Measurements from ENCODE around the gene MLH1.
A peak's percentile ranks its signal among the peaks of the same experiment; 100 is the strongest.

MLH1 gene

DNA sequence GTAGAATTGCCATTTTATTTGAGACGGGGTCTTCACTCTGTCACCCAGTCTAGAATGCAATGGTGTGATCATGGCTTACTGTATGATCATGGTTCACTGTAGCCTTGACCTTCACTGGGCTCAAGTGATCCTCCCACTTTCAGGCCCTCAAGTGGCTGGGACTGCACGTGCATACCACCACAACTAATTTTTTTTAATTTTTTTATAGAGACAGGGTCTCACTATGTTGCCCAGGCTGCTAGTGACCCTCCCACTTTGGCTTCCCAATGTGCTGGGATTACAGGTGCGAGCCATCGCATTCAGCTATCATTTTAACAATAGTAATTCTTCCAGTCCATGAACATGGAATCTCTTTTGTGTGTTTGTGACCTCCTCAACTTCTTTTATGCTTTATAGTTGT lies 12.3 kb upstream of the MLH1 start:
- Histone ChIP-seq H3K4me3 (ENCODE audit: insufficient read length, low read depth) (no peak overlapping the region), H3K9me3 (ENCODE audit: insufficient read depth, low read length) (no peaks in the 10 kb centered on the region), H3K4me1 (ENCODE audit: insufficient read depth, insufficient read length) (no peaks in the 10 kb centered on the region), H3K27me3 (ENCODE audit: insufficient read depth, insufficient read length) (no peaks in the 10 kb centered on the region), H3K36me3 (ENCODE audit: insufficient read depth, insufficient read length, low read length) (peaks cover 35% of the 10 kb centered on the region), H3K9ac (ENCODE audit: insufficient read length, low read depth) (no peak overlapping the region)
- TF ChIP-seq SUZ12 (IDR thresholded peaks at IDR 0.05; ENCODE audit: extremely low read depth, insufficient read depth, insufficient read length) (no peak), YY1 (IDR thresholded peaks at IDR 0.05; ENCODE audit: insufficient read depth, insufficient read length) (no peak), ZNF274 (IDR thresholded peaks at IDR 0.05; ENCODE audit: low read depth, low read length) (no peak)
- no peak for DNase-seq (ENCODE audit: low read depth, low spot score)

DNA sequence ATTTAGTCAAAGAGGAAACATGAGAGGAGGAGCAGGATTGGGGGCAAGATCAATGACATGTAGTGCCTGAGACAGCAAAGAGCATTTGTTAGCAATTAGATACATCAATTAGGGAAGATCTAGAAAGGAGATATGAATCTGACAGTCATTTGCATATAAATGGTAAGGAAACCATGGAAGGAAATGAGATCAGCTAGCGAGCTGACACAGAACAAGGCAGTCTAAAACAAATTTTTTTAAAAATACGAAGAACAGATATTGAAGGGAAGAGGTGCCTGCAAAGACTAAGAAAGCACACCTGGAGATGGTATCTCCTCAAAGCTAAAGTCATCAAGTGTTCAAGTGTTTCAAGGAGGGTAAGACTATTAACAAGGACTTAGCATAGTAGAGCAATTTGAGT lies 5.0 kb upstream of the MLH1 start:
- peaks cover 10% of the 10 kb centered on the region; the same call in 1 of the 2 replicates for H3K9me3 ChIP-seq (ENCODE audit: insufficient read depth, low read length)
- no peak for TF ChIP-seq SUZ12 (IDR thresholded peaks at IDR 0.05; ENCODE audit: extremely low read depth, insufficient read depth, insufficient read length)
- no peak for TF ChIP-seq YY1 (IDR thresholded peaks at IDR 0.05; ENCODE audit: insufficient read depth, insufficient read length)
- no peak for TF ChIP-seq ZNF274 (IDR thresholded peaks at IDR 0.05; ENCODE audit: low read depth, low read length)
- H3K36me3 ChIP-seq (ENCODE audit: insufficient read depth, insufficient read length, low read length), result peaks cover 84% of the 10 kb centered on the region
- no peak overlapping the region for H3K4me3 ChIP-seq (ENCODE audit: insufficient read length, low read depth)
- H3K27me3 ChIP-seq (ENCODE audit: insufficient read depth, insufficient read length), result no peaks in the 10 kb centered on the region
- H3K9ac ChIP-seq (ENCODE audit: insufficient read length, low read depth), result no peak overlapping the region
- no peaks in the 10 kb centered on the region for H3K4me1 ChIP-seq (ENCODE audit: insufficient read depth, insufficient read length)
- DNase-seq (ENCODE audit: low read depth, low spot score), result no peak

DNA sequence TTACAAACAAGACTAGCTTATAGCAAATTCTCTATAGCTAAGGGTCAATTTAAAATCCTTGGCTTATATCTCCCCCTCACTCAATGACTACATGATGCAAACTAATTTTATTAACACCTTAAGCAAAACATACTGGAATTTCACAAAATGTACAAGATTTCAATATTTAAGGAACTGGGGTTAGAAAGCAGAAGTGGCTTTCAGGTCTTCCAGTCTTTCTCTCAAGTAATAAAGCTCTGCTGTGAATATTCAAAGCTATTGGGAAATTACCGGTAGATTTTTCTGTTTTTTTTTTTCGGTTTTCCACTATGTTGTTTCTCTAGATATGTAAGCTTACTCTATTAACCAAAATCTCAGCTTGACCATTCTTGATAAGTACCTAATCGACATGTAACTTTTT lies 4.3 kb upstream of the MLH1 start:
- no peak overlapping the region for H3K4me3 ChIP-seq (ENCODE audit: insufficient read length, low read depth)
- no peak overlapping the region for H3K9ac ChIP-seq (ENCODE audit: insufficient read length, low read depth)
- no peaks in the 10 kb centered on the region for H3K4me1 ChIP-seq (ENCODE audit: insufficient read depth, insufficient read length)
- H3K27me3 ChIP-seq (ENCODE audit: insufficient read depth, insufficient read length), result no peaks in the 10 kb centered on the region
- H3K36me3 ChIP-seq (ENCODE audit: insufficient read depth, insufficient read length, low read length), result peaks cover 79% of the 10 kb centered on the region
- no peak for TF ChIP-seq YY1 (IDR thresholded peaks at IDR 0.05; ENCODE audit: insufficient read depth, insufficient read length)
- TF ChIP-seq SUZ12 (IDR thresholded peaks at IDR 0.05; ENCODE audit: extremely low read depth, insufficient read depth, insufficient read length), result no peak
- no peak for TF ChIP-seq ZNF274 (IDR thresholded peaks at IDR 0.05; ENCODE audit: low read depth, low read length)
- H3K9me3 ChIP-seq (ENCODE audit: insufficient read depth, low read length), result peaks cover 10% of the 10 kb centered on the region; the same call in 1 of the 2 replicates
- DNase-seq (ENCODE audit: low read depth, low spot score), result no peak

DNA sequence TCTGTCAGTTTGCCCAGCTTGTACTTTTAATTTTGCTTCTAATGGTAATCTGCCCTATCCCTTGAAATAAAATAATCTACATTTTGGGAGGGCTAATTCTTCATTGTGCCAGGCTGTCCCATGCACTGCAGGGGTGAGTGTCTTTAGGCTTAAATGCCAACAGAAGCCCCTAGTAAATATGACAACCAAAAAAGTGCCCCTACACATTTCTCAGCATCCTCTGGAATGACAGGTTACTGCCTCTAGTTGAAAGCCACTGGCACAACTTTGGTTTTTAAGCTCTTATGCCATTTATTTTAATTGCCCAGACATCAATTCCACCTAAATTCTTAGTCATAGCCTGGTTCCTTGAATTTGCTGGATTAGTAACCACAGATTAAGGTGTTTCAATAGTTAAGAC lies 3.8 kb upstream of the MLH1 start:
- TF ChIP-seq YY1 (IDR thresholded peaks at IDR 0.05; ENCODE audit: insufficient read depth, insufficient read length), result no peak
- no peak for TF ChIP-seq SUZ12 (IDR thresholded peaks at IDR 0.05; ENCODE audit: extremely low read depth, insufficient read depth, insufficient read length)
- TF ChIP-seq ZNF274 (IDR thresholded peaks at IDR 0.05; ENCODE audit: low read depth, low read length), result no peak
- Histone ChIP-seq H3K9ac (ENCODE audit: insufficient read length, low read depth) (no peak overlapping the region), H3K4me3 (ENCODE audit: insufficient read length, low read depth) (no peak overlapping the region), H3K4me1 (ENCODE audit: insufficient read depth, insufficient read length) (no peaks in the 10 kb centered on the region), H3K27me3 (ENCODE audit: insufficient read depth, insufficient read length) (no peaks in the 10 kb centered on the region), H3K9me3 (ENCODE audit: insufficient read depth, low read length) (peaks cover 10% of the 10 kb centered on the region; the same call in 1 of the 2 replicates), H3K36me3 (ENCODE audit: insufficient read depth, insufficient read length, low read length) (peaks cover 74% of the 10 kb centered on the region)
- no peak for DNase-seq (ENCODE audit: low read depth, low spot score)

DNA sequence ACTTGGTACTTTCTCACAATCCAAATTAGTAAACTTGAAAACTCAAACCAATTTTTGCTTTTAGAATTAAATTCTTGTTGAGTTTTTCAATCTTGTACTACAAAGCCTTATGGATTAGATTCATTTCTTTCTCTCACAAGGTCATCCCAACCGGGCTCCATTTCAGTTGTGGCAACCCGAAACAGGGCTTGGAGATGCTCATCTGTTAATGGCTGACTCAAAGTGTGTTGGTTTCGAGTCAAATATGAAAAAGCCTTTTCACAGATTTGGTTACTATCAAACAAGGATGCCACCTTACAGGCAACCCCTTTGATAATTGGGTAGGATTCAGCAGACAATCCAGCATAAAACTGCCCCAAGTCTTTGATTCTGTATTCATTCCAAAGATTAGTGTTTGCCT lies 2.2 kb upstream of the MLH1 start:
- Histone ChIP-seq H3K36me3 (ENCODE audit: insufficient read depth, insufficient read length, low read length) (peaks cover 72% of the 10 kb centered on the region), H3K9ac (ENCODE audit: insufficient read length, low read depth) (no peak overlapping the region)

DNA sequence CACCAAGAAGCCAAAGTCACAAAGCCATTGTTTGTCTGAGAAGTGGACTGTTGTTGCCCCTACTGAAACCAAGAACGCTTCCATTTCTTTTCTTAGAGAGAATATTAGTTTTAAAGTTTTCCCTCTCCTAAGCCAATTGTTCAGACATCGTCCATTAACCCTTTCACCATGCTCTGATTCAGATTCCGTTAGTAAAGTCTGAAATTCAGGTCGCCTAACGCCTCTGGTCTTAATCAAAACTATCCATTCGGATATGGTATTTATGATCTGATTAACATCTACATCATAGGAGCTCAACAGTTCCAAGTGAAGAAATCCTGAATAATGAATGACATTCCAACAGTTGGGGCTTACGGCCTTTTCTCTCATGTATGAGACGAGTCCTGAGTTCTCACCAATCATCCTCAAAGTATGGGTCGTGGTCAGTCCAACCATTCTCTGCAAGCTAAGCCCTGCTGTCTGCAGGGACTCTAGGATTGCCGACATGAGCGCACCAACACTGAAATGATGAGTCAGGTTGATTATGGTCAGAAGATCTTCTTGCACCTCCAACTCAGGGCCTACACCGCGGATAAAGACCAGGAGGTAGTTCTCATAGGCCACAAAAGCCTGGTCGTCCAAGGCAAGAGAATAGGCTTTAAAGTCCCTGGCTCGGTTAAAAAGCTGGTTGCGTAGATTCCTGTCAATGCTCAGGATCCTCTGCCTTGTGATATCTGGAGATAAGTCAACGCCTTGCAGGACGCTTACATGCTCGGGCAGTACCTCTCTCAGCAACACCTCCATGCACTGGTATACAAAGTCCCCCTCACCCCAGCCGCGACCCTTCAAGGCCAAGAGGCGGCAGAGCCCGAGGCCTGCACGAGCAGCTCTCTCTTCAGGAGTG lies 1.2 kb upstream of the MLH1 start:
- no peaks in the 10 kb centered on the region for H3K27me3 ChIP-seq (ENCODE audit: insufficient read depth, insufficient read length)
- H3K9me3 ChIP-seq (ENCODE audit: insufficient read depth, low read length), result peaks cover 10% of the 10 kb centered on the region; the same call in 1 of the 2 replicates
- DNase-seq (ENCODE audit: low read depth, low spot score), result no peak
- TF ChIP-seq ZNF274 (IDR thresholded peaks at IDR 0.05; ENCODE audit: low read depth, low read length) (no peak), YY1 (IDR thresholded peaks at IDR 0.05; ENCODE audit: insufficient read depth, insufficient read length) (no peak), SUZ12 (IDR thresholded peaks at IDR 0.05; ENCODE audit: extremely low read depth, insufficient read depth, insufficient read length) (no peak)
- no peaks in the 10 kb centered on the region for H3K4me1 ChIP-seq (ENCODE audit: insufficient read depth, insufficient read length)
- peak overlapping the region; percentile 76 for H3K4me3 ChIP-seq (ENCODE audit: insufficient read length, low read depth)
- peak overlapping the region; percentile 88 for H3K9ac ChIP-seq (ENCODE audit: insufficient read length, low read depth)
- peaks cover 72% of the 10 kb centered on the region for H3K36me3 ChIP-seq (ENCODE audit: insufficient read depth, insufficient read length, low read length)

More for the DNA sequence above, 2.2 kb upstream of the MLH1 start:
- no peaks in the 10 kb centered on the region for H3K4me1 ChIP-seq (ENCODE audit: insufficient read depth, insufficient read length)
- no peak for DNase-seq (ENCODE audit: low read depth, low spot score)
- H3K9me3 ChIP-seq (ENCODE audit: insufficient read depth, low read length), result peaks cover 10% of the 10 kb centered on the region; the same call in 1 of the 2 replicates
- H3K27me3 ChIP-seq (ENCODE audit: insufficient read depth, insufficient read length), result no peaks in the 10 kb centered on the region
- no peak for TF ChIP-seq ZNF274 (IDR thresholded peaks at IDR 0.05; ENCODE audit: low read depth, low read length)
- TF ChIP-seq SUZ12 (IDR thresholded peaks at IDR 0.05; ENCODE audit: extremely low read depth, insufficient read depth, insufficient read length), result no peak
- TF ChIP-seq YY1 (IDR thresholded peaks at IDR 0.05; ENCODE audit: insufficient read depth, insufficient read length), result no peak
- peak overlapping the region; percentile 10 for H3K4me3 ChIP-seq (ENCODE audit: insufficient read length, low read depth)

DNA sequence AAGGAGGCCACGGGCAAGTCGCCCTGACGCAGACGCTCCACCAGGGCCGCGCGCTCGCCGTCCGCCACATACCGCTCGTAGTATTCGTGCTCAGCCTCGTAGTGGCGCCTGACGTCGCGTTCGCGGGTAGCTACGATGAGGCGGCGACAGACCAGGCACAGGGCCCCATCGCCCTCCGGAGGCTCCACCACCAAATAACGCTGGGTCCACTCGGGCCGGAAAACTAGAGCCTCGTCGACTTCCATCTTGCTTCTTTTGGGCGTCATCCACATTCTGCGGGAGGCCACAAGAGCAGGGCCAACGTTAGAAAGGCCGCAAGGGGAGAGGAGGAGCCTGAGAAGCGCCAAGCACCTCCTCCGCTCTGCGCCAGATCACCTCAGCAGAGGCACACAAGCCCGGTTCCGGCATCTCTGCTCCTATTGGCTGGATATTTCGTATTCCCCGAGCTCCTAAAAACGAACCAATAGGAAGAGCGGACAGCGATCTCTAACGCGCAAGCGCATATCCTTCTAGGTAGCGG lies 452 bp upstream of the MLH1 start, which contains the start of gene EPM2AIP1:
Gene EPM2AIP1, minus strand, starts transcription at position 326 of the 520 bp plus-strand sequence. Its CDS starts 54 bp downstream, at position 272.
- Histone ChIP-seq H3K4me1 (ENCODE audit: insufficient read depth, insufficient read length) (no peaks in the 10 kb centered on the region), H3K9ac (ENCODE audit: insufficient read length, low read depth) (peak within 1 kb of the TSS; percentile 88), H3K36me3 (ENCODE audit: insufficient read depth, insufficient read length, low read length) (peaks cover 70% of the 10 kb centered on the region), H3K27me3 (ENCODE audit: insufficient read depth, insufficient read length) (no peaks in the 10 kb centered on the region), H3K4me3 (ENCODE audit: insufficient read length, low read depth) (peak within 1 kb of the TSS; percentile 76), H3K9me3 (ENCODE audit: insufficient read depth, low read length) (peaks cover 10% of the 10 kb centered on the region; the same call in 1 of the 2 replicates)
- no peak for DNase-seq (ENCODE audit: low read depth, low spot score)
- no peak for TF ChIP-seq ZNF274 (IDR thresholded peaks at IDR 0.05; ENCODE audit: low read depth, low read length)
- no peak for TF ChIP-seq YY1 (IDR thresholded peaks at IDR 0.05; ENCODE audit: insufficient read depth, insufficient read length)
- TF ChIP-seq SUZ12 (IDR thresholded peaks at IDR 0.05; ENCODE audit: extremely low read depth, insufficient read depth, insufficient read length), result no peak
